GM12801 (cell line): Measurements from ENCODE around the gene FER.

ENCODE experiments used
- TF ChIP-seq, protein P1 (sequence below): IDR thresholded peaks from one replicate; pipeline ENCODE4 v1.5.1; 2011; ENCODE audit warnings: control low read depth; ENCODE audit not compliant: insufficient read length; ENCODE audit errors: extremely low read depth

FER gene

GRCh38 chr5:109160468-109160867, 412.8 kb downstream of the FER start:
- TF ChIP-seq, protein P1, sequence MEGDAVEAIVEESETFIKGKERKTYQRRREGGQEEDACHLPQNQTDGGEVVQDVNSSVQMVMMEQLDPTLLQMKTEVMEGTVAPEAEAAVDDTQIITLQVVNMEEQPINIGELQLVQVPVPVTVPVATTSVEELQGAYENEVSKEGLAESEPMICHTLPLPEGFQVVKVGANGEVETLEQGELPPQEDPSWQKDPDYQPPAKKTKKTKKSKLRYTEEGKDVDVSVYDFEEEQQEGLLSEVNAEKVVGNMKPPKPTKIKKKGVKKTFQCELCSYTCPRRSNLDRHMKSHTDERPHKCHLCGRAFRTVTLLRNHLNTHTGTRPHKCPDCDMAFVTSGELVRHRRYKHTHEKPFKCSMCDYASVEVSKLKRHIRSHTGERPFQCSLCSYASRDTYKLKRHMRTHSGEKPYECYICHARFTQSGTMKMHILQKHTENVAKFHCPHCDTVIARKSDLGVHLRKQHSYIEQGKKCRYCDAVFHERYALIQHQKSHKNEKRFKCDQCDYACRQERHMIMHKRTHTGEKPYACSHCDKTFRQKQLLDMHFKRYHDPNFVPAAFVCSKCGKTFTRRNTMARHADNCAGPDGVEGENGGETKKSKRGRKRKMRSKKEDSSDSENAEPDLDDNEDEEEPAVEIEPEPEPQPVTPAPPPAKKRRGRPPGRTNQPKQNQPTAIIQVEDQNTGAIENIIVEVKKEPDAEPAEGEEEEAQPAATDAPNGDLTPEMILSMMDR, result no peak

- TF ChIP-seq, protein P1, result no peak
Measured at GRCh38 chr5:109161914-109162683, 414.4 kb downstream of the FER start.

- TF ChIP-seq, protein P1, result no peak
Measured at GRCh38 chr5:109163336-109163735, 415.6 kb downstream of the FER start.

GRCh38 chr5:109164001-109164400, 416.3 kb downstream of the FER start:
- TF ChIP-seq, protein P1, result no peak

GRCh38 chr5:109167586-109167985, 419.9 kb downstream of the FER start:
- TF ChIP-seq, protein P1, result no peak

GRCh38 chr5:109168151-109168550, 420.5 kb downstream of the FER start:
- TF ChIP-seq, protein P1, result no peak

- TF ChIP-seq, protein P1, result no peak
Measured at GRCh38 chr5:109170629-109171350, 423.1 kb downstream of the FER start.
